ENCODE results near the gene RAB18. TPM values are rescaled to one million over a fixed set of nuclear protein-coding genes. Genes with fewer than 3 reads are reported as not detected.
A peak's percentile ranks its signal among the peaks of the same experiment; 100 is the strongest.
"Not testable (repeated sequence)": the region's sequence is repeated elsewhere in the genome, so short reads cannot be mapped to it uniquely, and the experiment has no call there.

RAB18 gene
- total RNA-seq, 2 experiments from 2014 or later: 8.1 to 36.2 TPM

- Histone ChIP-seq H3K79me2 (ENCODE audit: insufficient read depth, low read depth, low read length) (peaks cover 44% of the 10 kb centered on the region), H3K27ac (ENCODE audit: low read depth, low read length, poor library complexity, severe bottlenecking) (peak overlapping the region; percentile 54), H2AFZ (ENCODE audit: low read length) (peak overlapping the region; percentile 98), H3K9me3 (ENCODE audit: low read length) (no peaks in the 10 kb centered on the region), H3K4me2 (ENCODE audit: low read length) (peak overlapping the region; percentile 74), H4K20me1 (ENCODE audit: insufficient read depth, low read length) (peaks cover 22% of the 10 kb centered on the region; the same call in 1 of the 2 replicates), H3K9me2 (ENCODE audit: insufficient read depth, low read length) (no peaks in the 10 kb centered on the region; the same call in 1 of the 2 replicates), H3K4me1 (ENCODE audit: insufficient read depth, low read length, poor library complexity, severe bottlenecking) (peaks cover 14% of the 10 kb centered on the region), H3K4me3 (ENCODE audit: low read depth, low read length, poor library complexity, severe bottlenecking) (peak overlapping the region; percentile 97), H3K36me3 (ENCODE audit: insufficient read depth, low read length) (0 out of 2 replicates have a peak, but pooled peaks cover 14% of the 10 kb centered on the region)
- no peak for DNase-seq (ENCODE audit: low spot score)
- CTCF ChIA-PET (ENCODE audit: unreplicated experiment): interaction anchor here (0.6 kb wide), 1 partner anchor 263 kb away, joined by 3 read pairs; no protein-coding TSS in a partner anchor
- TF ChIP-seq EZH2phosphoT487 (IDR thresholded peaks at IDR 0.05; ENCODE audit: borderline replicate concordance, low read depth, low read length) (no peak), CTCF (conservative IDR thresholded peaks at IDR 0.05; ENCODE audit: low read length) (no peak)
- intact Hi-C loops (cut with micrococcal nuclease; ENCODE audit: unreplicated experiment): loop anchor here (1.0 kb wide), 1 partner anchor 260 kb away; no protein-coding TSS in a partner anchor
- POLR2A ChIA-PET: interaction anchor here (0.6 to 1.5 kb wide), 12 partner anchors 10 to 1020 kb away, joined by 3 to 11 read pairs (median 4); no protein-coding TSS in a partner anchor
- no TSS peak for BruUV-seq (replicated peaks)
Measured at GRCh38 chr10:27503498-27504006, 552 bp upstream of the RAB18 start.

DNA sequence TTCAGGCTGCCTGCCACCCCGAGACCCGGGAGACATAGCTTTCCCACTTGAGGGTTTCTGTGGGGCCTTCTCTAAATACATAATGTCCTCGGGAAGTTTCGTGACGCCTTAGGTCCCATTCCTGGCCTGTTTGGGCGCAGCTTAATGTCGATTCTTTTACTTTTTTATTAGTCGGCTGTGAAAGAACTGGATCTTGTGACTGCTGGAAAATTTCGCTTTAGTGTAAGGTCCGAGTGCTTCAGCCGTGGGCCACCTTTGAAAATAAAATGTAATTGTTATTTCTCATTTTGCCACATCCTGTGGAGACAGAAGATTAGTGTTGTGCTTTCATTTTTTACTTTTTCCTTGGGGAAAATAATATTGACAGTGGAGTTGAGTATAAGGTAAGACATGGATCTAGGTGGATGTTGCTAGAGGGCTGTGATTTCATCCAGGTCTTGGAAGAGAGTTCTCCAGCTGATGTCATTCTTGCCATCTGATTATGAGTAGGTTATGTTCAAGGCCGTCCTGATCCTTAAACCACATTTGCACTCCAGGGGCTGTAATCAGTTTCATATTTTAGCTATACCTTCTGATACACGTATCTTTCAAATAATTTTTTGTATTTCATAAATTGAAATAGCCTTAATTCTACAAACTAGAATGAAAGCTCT is 830 bp downstream of the RAB18 start:
- no peak for TF ChIP-seq EZH2phosphoT487 (IDR thresholded peaks at IDR 0.05; ENCODE audit: borderline replicate concordance, low read depth, low read length)
- no peak for TF ChIP-seq CTCF (conservative IDR thresholded peaks at IDR 0.05; ENCODE audit: low read length)
- intact Hi-C loops (cut with micrococcal nuclease; ENCODE audit: unreplicated experiment): loop anchor here (1.0 kb wide), 1 partner anchor 262 kb away; no protein-coding TSS in a partner anchor
- H3K9me2 ChIP-seq (ENCODE audit: insufficient read depth, low read length): no peaks in the 10 kb centered on the region
- peak overlapping the region; percentile 98; the same call in 1 of the 2 replicates for H2AFZ ChIP-seq (ENCODE audit: low read length)
- peaks cover 14% of the 10 kb centered on the region for H3K4me1 ChIP-seq (ENCODE audit: insufficient read depth, low read length, poor library complexity, severe bottlenecking)
- H3K36me3 ChIP-seq (ENCODE audit: insufficient read depth, low read length): peaks cover 26% of the 10 kb centered on the region
- no peaks in the 10 kb centered on the region for H3K9me3 ChIP-seq (ENCODE audit: low read length)
- POLR2A ChIA-PET: interaction anchor here (0.7 to 1.4 kb wide), 6 partner anchors 13 to 263 kb away, joined by 3 to 11 read pairs (median 4); no protein-coding TSS in a partner anchor
- H4K20me1 ChIP-seq (ENCODE audit: insufficient read depth, low read length): peaks cover 22% of the 10 kb centered on the region; the same call in 1 of the 2 replicates
- DNase-seq (ENCODE audit: low spot score): peak; percentile 6
- H3K27ac ChIP-seq (ENCODE audit: low read depth, low read length, poor library complexity, severe bottlenecking): peak overlapping the region; percentile 43
- H3K79me2 ChIP-seq (ENCODE audit: insufficient read depth, low read depth, low read length): peaks cover 58% of the 10 kb centered on the region
- BruUV-seq (replicated peaks): TSS peak; percentile 49
- peak overlapping the region; percentile 94 for H3K4me2 ChIP-seq (ENCODE audit: low read length)
- peak overlapping the region; percentile 97 for H3K4me3 ChIP-seq (ENCODE audit: low read depth, low read length, poor library complexity, severe bottlenecking)
- CTCF ChIA-PET (ENCODE audit: unreplicated experiment): no interaction called here

GRCh38 chr10:27505537-27505936 is 1.4 kb downstream of the RAB18 start:
- CTCF ChIA-PET (ENCODE audit: unreplicated experiment); H3K27ac ChIP-seq (ENCODE audit: low read depth, low read length, poor library complexity, severe bottlenecking); BruUV-seq (replicated peaks); H3K9me3 ChIP-seq (ENCODE audit: low read length); intact Hi-C loops (cut with micrococcal nuclease; ENCODE audit: unreplicated experiment); H3K9me2 ChIP-seq (ENCODE audit: insufficient read depth, low read length); H2AFZ ChIP-seq (ENCODE audit: low read length); DNase-seq (ENCODE audit: low spot score): not testable (repeated sequence)
- Histone ChIP-seq H3K36me3 (ENCODE audit: insufficient read depth, low read length) (peaks cover 32% of the 10 kb centered on the region), H3K4me3 (ENCODE audit: low read depth, low read length, poor library complexity, severe bottlenecking) (peak overlapping the region; percentile 97), H4K20me1 (ENCODE audit: insufficient read depth, low read length) (peaks cover 22% of the 10 kb centered on the region; the same call in 1 of the 2 replicates), H3K79me2 (ENCODE audit: insufficient read depth, low read depth, low read length) (peaks cover 63% of the 10 kb centered on the region), H3K4me1 (ENCODE audit: insufficient read depth, low read length, poor library complexity, severe bottlenecking) (peaks cover 14% of the 10 kb centered on the region), H3K4me2 (ENCODE audit: low read length) (peak overlapping the region; percentile 94)
- POLR2A ChIA-PET: interaction anchor here (1.3 kb wide), 1 partner anchor 12 kb away, joined by 7 read pairs; no protein-coding TSS in a partner anchor
